Activated T-helper 2 cell treated with anti-CD3 and anti-CD28 coated beads, Interferon-gamma antibody, Interleukin-2, Interleukin-4, amounts not matched to agents 10 μg/mL and 5 μg/mL and 100 μg/mL, durations not matched to agents 14 hours and 24 hours and 36 hours (primary cell): ENCODE results near the gene NRP2. TPM values are rescaled to one million over a fixed set of nuclear protein-coding genes. Genes with fewer than 3 reads are reported as not detected.

Experiments used
- DNase-seq: peaks from one replicate; pipeline ENCODE4 v3.0.0; 2021; ENCODE audit warnings: low spot score
- H3K27ac Mint-ChIP-seq: one replicate; pipeline ENCODE4 v1.8.0; 2021; ENCODE audit warnings: mixed read lengths
- H3K27me3 Mint-ChIP-seq: one replicate; pipeline ENCODE4 v1.8.0; 2021; ENCODE audit warnings: low read depth, mixed read lengths
- H3K36me3 Mint-ChIP-seq: one replicate; pipeline ENCODE4 v1.8.0; 2021; ENCODE audit warnings: low read depth, mixed read lengths
- H3K4me1 Mint-ChIP-seq: one replicate; pipeline ENCODE4 v1.8.0; 2021; ENCODE audit warnings: low read depth, mixed read lengths
- H3K4me3 Mint-ChIP-seq: one replicate; pipeline ENCODE4 v1.8.0; 2021; ENCODE audit warnings: low read depth, mild to moderate bottlenecking, moderate library complexity, mixed read lengths
- H3K9me3 Mint-ChIP-seq: one replicate; pipeline ENCODE4 v1.8.0; 2021; ENCODE audit warnings: mixed read lengths
- intact Hi-C: fragments of 100-400 bp; cut with micrococcal nuclease; formaldehyde crosslinking; loops from one replicate; pipeline ENCODE4 v1.15.1; 2023
- total RNA-seq: library from RNA; stranded (reverse); gene quantifications from 2 replicates; pipeline ENCODE4 v1.2.3, GENCODE V29; 2022

Gene NRP2
- total RNA-seq, 1 donor from 2014 or later: 61.7 TPM

DNA sequence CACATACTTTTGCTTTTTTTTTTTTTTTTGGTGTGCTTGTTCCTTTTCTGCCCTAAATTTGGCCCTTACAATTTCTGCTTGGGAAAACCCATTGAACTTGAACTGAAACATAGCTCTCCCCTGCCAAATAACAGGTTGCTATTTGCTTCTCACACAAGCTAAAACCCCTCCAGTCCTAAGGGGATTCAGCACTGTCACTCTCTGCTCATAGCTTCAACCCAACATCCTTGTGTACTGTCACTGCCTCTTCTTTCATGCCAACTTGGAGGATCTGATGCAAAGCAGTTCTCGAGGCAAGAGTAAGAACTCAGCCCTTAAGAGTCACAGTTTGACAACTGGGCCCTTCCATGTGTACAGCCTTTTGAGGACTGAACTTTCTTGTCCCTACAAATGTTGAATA, 30.6 kb upstream of the NRP2 start:
- no peaks in the 10 kb centered on the region for H3K36me3 Mint-ChIP-seq
- no peak overlapping the region for H3K4me3 Mint-ChIP-seq
- no peak for DNase-seq
- intact Hi-C loops: no loop called here
- H3K4me1 Mint-ChIP-seq: peaks cover 11% of the 10 kb centered on the region
- H3K27me3 Mint-ChIP-seq: no peaks in the 10 kb centered on the region
- no peaks in the 10 kb centered on the region for H3K9me3 Mint-ChIP-seq
- H3K27ac Mint-ChIP-seq: no peak overlapping the region

GRCh38 chr2:205654878-205655605, 27.3 kb upstream of the NRP2 start:
- Mint-ChIP-seq H3K27me3 (no peaks in the 10 kb centered on the region), H3K36me3 (no peaks in the 10 kb centered on the region), H3K4me3 (no peak overlapping the region), H3K4me1 (peaks cover 24% of the 10 kb centered on the region), H3K9me3 (no peaks in the 10 kb centered on the region), H3K27ac (peak overlapping the region; percentile 18)
- DNase-seq: no peak
- intact Hi-C loops: no loop called here

DNA sequence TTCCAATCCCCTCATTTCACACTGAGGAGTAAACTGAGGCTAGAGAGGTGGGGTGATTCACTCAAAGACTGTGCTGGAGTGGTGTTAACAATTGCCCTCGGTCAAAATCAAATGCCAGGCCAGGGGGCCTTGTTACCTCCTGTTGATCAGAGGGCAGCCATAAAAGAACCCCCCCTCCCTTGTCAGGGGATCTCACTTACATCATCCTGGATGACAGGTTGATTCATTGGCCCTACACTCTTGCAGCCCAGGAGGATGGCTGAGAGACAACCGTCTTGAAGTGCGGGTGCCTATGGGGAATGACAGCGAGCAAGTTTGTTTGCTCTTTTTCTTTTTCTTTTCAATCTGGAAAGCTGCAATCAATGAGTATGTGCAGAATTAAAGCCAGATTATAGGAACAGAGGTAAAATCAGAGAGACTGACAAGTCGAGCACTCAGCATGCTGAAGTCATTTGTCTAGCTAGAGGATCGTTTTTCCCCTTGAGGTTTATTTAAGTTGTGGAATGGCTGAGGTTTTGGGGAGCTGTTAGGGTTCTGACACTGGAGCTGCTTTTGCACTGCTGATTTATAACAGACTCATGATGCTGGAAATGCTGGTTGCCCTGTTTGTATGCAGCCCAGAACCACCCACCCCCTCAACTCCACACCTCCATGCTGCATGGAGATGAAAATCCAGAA, 26.4 kb upstream of the NRP2 start:
- intact Hi-C loops: no loop called here
- no peaks in the 10 kb centered on the region for H3K9me3 Mint-ChIP-seq
- H3K4me1 Mint-ChIP-seq: peaks cover 33% of the 10 kb centered on the region
- H3K27ac Mint-ChIP-seq: peak overlapping the region; percentile 18
- no peak for DNase-seq
- no peak overlapping the region for H3K4me3 Mint-ChIP-seq
- no peaks in the 10 kb centered on the region for H3K27me3 Mint-ChIP-seq
- H3K36me3 Mint-ChIP-seq: no peaks in the 10 kb centered on the region

- peaks cover 38% of the 10 kb centered on the region for H3K4me1 Mint-ChIP-seq
- H3K27ac Mint-ChIP-seq: no peak overlapping the region
- no peaks in the 10 kb centered on the region for H3K9me3 Mint-ChIP-seq
- intact Hi-C loops: no loop called here
- H3K36me3 Mint-ChIP-seq: no peaks in the 10 kb centered on the region
- H3K4me3 Mint-ChIP-seq: no peak overlapping the region
- DNase-seq: no peak
- H3K27me3 Mint-ChIP-seq: no peaks in the 10 kb centered on the region
Measured at GRCh38 chr2:205656461-205656860, 25.8 kb upstream of the NRP2 start.

GRCh38 chr2:205656941-205657340, 25.4 kb upstream of the NRP2 start:
- no peak for DNase-seq
- no peaks in the 10 kb centered on the region for H3K27me3 Mint-ChIP-seq
- intact Hi-C loops: no loop called here
- H3K36me3 Mint-ChIP-seq: no peaks in the 10 kb centered on the region
- H3K9me3 Mint-ChIP-seq: no peaks in the 10 kb centered on the region
- H3K4me1 Mint-ChIP-seq: peaks cover 41% of the 10 kb centered on the region
- H3K27ac Mint-ChIP-seq: no peak overlapping the region
- no peak overlapping the region for H3K4me3 Mint-ChIP-seq

DNA sequence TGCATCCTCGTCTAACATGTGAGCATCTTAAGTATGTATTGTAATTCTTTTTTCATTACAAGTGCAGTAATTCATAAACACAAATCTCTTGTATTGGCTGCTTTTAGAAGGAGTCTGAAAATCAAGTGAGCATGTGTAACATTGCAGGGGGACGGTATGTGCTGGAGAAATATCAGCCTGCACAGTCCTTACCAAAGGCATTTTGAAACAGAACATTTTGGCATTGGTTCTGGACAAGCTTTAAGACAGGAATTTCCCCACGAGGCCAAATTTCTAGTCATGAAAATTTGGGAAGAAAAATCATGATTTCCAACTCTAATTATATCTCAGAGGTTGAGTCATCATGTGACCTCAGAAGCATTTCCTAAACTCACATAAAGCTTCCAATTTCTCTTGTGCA, 24.7 kb upstream of the NRP2 start:
- DNase-seq: no peak
- Mint-ChIP-seq H3K27ac (no peak overlapping the region), H3K4me3 (no peak overlapping the region), H3K27me3 (no peaks in the 10 kb centered on the region), H3K4me1 (peaks cover 47% of the 10 kb centered on the region), H3K9me3 (no peaks in the 10 kb centered on the region), H3K36me3 (no peaks in the 10 kb centered on the region)
- intact Hi-C loops: no loop called here

GRCh38 chr2:205658068-205658467, 24.2 kb upstream of the NRP2 start:
- DNase-seq: no peak
- Mint-ChIP-seq H3K36me3 (no peaks in the 10 kb centered on the region), H3K4me1 (peaks cover 50% of the 10 kb centered on the region), H3K27me3 (no peaks in the 10 kb centered on the region), H3K4me3 (no peak overlapping the region), H3K9me3 (no peaks in the 10 kb centered on the region), H3K27ac (no peak overlapping the region)
- intact Hi-C loops: no loop called here

GRCh38 chr2:205658572-205658971, 23.7 kb upstream of the NRP2 start:
- Mint-ChIP-seq H3K9me3 (no peaks in the 10 kb centered on the region), H3K27me3 (no peaks in the 10 kb centered on the region), H3K4me1 (peaks cover 53% of the 10 kb centered on the region), H3K27ac (no peak overlapping the region), H3K36me3 (no peaks in the 10 kb centered on the region), H3K4me3 (no peak overlapping the region)
- intact Hi-C loops: no loop called here
- DNase-seq: no peak

DNA sequence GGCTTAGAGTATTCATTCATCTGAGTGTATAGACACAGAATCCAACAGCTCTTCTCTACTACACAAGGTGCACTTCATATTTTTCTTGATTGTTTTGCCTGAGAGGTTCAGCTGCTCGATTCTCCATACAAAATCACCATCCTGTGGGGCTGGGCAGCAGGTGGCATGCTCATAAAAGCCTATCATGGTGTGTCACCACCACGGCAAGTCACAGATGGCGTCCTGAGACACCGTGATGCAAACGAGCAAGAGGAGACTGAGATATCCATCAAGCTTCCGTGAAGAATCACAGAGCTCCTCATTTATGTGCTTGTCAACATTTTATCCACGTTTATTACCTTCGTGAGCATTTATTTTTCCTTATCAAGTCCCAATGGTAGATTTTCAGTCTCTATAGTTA, 22.4 kb upstream of the NRP2 start:
- Mint-ChIP-seq H3K27ac (no peak overlapping the region), H3K27me3 (no peaks in the 10 kb centered on the region), H3K9me3 (peaks cover 5% of the 10 kb centered on the region), H3K4me3 (no peak overlapping the region), H3K4me1 (peaks cover 60% of the 10 kb centered on the region), H3K36me3 (no peaks in the 10 kb centered on the region)
- no peak for DNase-seq
- intact Hi-C loops: loop anchor here (2.0 to 5.0 kb wide), 3 partner anchors 19 to 188 kb away; no protein-coding TSS in a partner anchor

GRCh38 chr2:205660521-205661124, 21.7 kb upstream of the NRP2 start:
- Mint-ChIP-seq H3K4me1 (peaks cover 54% of the 10 kb centered on the region), H3K27me3 (no peaks in the 10 kb centered on the region), H3K27ac (peak overlapping the region; percentile 63), H3K9me3 (peaks cover 5% of the 10 kb centered on the region), H3K36me3 (no peaks in the 10 kb centered on the region), H3K4me3 (peak overlapping the region; percentile 27)
- DNase-seq: peak; percentile 34
- intact Hi-C loops: loop anchor here (2.0 to 5.0 kb wide), 3 partner anchors 18 to 188 kb away; no protein-coding TSS in a partner anchor

- DNase-seq: no peak
- Mint-ChIP-seq H3K27me3 (no peaks in the 10 kb centered on the region), H3K36me3 (no peaks in the 10 kb centered on the region), H3K4me3 (no peak overlapping the region), H3K27ac (peak overlapping the region; percentile 63), H3K4me1 (peaks cover 56% of the 10 kb centered on the region), H3K9me3 (peaks cover 6% of the 10 kb centered on the region)
- intact Hi-C loops: loop anchor here (2.0 to 5.0 kb wide), 3 partner anchors 18 to 189 kb away; no protein-coding TSS in a partner anchor
Measured at GRCh38 chr2:205661281-205661680, 21.0 kb upstream of the NRP2 start.

- Mint-ChIP-seq H3K27me3 (no peaks in the 10 kb centered on the region), H3K4me3 (no peak overlapping the region)
- intact Hi-C loops: loop anchor here (5.0 kb wide), 1 partner anchor 190 kb away; no protein-coding TSS in a partner anchor
Measured at GRCh38 chr2:205662206-205662965, 19.9 kb upstream of the NRP2 start.

More at GRCh38 chr2:205662206-205662965, 19.9 kb upstream of the NRP2 start:
- no peak for DNase-seq
- H3K9me3 Mint-ChIP-seq: peaks cover 9% of the 10 kb centered on the region
- no peak overlapping the region for H3K27ac Mint-ChIP-seq
- H3K4me1 Mint-ChIP-seq: peaks cover 57% of the 10 kb centered on the region
- H3K36me3 Mint-ChIP-seq: no peaks in the 10 kb centered on the region
